ENCODE measurements around the gene LYZL4.

DNA sequence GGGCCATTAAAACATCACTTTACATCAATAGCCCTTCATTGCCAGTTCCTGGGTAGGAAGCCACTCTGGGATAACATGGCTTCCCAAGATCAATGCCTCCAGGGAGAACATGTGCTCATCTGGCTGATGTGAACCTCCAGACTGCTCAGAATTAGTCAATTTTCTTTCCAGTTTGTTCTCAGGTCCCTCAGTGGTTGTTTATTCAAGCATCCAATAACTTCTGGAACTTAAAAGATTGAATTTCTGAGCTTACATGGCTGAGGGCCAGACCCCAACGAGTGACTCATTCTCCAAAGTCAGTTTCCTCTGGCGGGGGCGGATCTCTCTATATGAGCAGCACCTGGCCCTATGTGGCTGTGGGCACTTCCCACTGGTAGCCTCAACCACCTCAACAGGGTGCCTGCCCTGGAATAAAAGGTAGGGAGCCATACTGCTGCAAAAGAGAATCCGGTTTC, 34.0 kb downstream of the LYZL4 start:
- TF ChIP-seq, protein P1, sequence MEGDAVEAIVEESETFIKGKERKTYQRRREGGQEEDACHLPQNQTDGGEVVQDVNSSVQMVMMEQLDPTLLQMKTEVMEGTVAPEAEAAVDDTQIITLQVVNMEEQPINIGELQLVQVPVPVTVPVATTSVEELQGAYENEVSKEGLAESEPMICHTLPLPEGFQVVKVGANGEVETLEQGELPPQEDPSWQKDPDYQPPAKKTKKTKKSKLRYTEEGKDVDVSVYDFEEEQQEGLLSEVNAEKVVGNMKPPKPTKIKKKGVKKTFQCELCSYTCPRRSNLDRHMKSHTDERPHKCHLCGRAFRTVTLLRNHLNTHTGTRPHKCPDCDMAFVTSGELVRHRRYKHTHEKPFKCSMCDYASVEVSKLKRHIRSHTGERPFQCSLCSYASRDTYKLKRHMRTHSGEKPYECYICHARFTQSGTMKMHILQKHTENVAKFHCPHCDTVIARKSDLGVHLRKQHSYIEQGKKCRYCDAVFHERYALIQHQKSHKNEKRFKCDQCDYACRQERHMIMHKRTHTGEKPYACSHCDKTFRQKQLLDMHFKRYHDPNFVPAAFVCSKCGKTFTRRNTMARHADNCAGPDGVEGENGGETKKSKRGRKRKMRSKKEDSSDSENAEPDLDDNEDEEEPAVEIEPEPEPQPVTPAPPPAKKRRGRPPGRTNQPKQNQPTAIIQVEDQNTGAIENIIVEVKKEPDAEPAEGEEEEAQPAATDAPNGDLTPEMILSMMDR (IDR thresholded peaks at IDR 0.05; ENCODE audit: low read depth, low read length, poor library complexity, severe bottlenecking) = no peak
- no peak for TF ChIP-seq EZH2phosphoT487 (IDR thresholded peaks at IDR 0.05; ENCODE audit: borderline replicate concordance, low read length)
